PC-3 (cell line): ENCODE data around the gene YAP1.

ENCODE experiments used
- CTCF ChIP-seq: fragments of 300-600 bp; sonication (generic); conservative IDR thresholded peaks from 2 replicates; pipeline ENCODE4 v1.5.1; 2017; ENCODE audit warnings: antibody characterized with exemption, low read depth, mild to moderate bottlenecking, low read length
- EZH2 ChIP-seq: fragments of 300-600 bp; sonication (generic); IDR thresholded peaks from one replicate; pipeline ENCODE4 v1.6.1; 2017; ENCODE audit warnings: antibody characterized with exemption, mild to moderate bottlenecking, low read length; ENCODE audit not compliant: unreplicated experiment
- EZH2phosphoT487 ChIP-seq: fragments of 300-600 bp; sonication (generic); IDR thresholded peaks from 2 replicates; pipeline ENCODE4 v1.6.1; 2018; ENCODE audit warnings: mild to moderate bottlenecking, antibody characterized with exemption, low read length, borderline replicate concordance

- no peak for TF ChIP-seq CTCF
- TF ChIP-seq EZH2phosphoT487, result no peak
- no peak for TF ChIP-seq EZH2
Observed at GRCh38 chr11:102179371-102179770, 69.1 kb downstream of the YAP1 start.
